ENCODE measurements around the gene KRTAP10-9. TPM values are rescaled to one million over a fixed set of nuclear protein-coding genes. Genes with fewer than 3 reads are reported as not detected.

KRTAP10-9 gene
- total and polyA plus RNA-seq, 11 donors, result not detected

DNA sequence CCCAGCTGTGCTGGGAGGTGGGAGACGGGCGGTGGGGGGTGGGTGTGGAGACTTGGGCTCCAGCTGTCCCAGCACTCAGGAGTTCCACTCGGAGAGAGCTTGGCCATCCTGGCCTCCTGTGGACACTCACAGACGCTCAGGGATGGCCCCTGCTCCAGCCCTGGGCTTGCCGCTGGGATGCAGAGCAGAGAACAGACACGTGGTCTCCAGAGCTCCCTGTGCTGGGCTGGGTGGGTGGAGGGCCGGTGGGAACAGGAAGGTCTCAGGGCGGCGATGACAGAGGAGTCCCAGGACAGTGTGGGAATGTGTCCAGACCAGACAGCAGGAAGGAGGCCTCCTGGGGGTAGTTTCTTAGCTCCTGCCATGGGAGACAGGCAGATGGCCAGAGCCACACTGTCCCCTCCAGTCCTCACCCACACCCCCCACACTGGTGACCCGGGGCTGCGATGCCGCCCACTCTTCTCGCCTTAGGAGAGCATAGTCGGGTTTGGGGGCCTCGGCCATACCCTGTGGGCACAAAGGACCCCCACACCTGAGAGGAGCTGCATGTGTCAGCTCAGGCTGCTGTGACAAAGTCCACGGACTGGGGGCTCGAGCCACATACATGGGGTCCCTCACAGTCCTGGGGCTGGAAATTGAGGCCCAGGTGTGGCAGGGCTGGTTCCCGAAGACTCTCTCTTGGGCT, 2.0 kb downstream of the KRTAP10-9 start:
- intact Hi-C loops (cut with DNase I), result loop anchor here in 1 of 10 donors (10.0 kb wide), 1 partner anchor 86 kb away; the partner anchor contains the start of gene TSPEAR
- DNase-seq (no peak), ATAC-seq (peak in 3 of 4 donors; percentile 44 to 74 (median 65))
- H3K4me3 ChIP-seq, result no peak overlapping the region
- no peaks in the 10 kb centered on the region for H3K36me3 ChIP-seq
- H3K4me1 ChIP-seq, result peaks cover 0 to 29% (median 0%) of the 10 kb centered on the region in 12 donors
- H3K27ac ChIP-seq, result no peak overlapping the region
- peaks cover 0 to 26% (median 0%) of the 10 kb centered on the region in 9 donors for H3K27me3 ChIP-seq
- peaks cover 0 to 45% (median 26%) of the 10 kb centered on the region in 12 donors for H3K9me3 ChIP-seq
- WGBS, 4 donors, result 49 to 58% (median 53%) methylated on average over 13 to 18 of the region's 18 CpGs
- TF ChIP-seq POLR2A (IDR thresholded peaks at IDR 0.05), result no peak
- TF ChIP-seq, protein P1, sequence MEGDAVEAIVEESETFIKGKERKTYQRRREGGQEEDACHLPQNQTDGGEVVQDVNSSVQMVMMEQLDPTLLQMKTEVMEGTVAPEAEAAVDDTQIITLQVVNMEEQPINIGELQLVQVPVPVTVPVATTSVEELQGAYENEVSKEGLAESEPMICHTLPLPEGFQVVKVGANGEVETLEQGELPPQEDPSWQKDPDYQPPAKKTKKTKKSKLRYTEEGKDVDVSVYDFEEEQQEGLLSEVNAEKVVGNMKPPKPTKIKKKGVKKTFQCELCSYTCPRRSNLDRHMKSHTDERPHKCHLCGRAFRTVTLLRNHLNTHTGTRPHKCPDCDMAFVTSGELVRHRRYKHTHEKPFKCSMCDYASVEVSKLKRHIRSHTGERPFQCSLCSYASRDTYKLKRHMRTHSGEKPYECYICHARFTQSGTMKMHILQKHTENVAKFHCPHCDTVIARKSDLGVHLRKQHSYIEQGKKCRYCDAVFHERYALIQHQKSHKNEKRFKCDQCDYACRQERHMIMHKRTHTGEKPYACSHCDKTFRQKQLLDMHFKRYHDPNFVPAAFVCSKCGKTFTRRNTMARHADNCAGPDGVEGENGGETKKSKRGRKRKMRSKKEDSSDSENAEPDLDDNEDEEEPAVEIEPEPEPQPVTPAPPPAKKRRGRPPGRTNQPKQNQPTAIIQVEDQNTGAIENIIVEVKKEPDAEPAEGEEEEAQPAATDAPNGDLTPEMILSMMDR (IDR thresholded peaks at IDR 0.05), result no peak

DNA sequence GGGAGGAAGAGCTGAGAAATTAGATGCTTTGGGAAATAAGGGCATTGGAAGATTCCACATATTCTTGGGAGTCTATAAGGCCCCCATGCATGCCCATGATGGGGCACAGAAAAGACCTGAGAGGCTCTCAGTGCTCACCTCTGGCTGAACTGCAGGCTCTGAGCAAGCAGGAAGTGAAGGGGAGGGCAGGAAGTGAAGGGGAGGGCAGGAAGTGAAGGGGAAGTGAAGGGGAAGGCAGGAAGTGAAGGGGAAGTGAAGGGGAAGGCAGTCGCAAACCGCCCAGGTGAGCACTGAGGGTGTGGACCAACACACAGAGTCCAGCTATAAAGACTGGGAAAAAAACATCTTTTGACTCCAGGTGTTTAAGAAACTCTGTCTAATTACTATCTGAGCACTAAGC, 3.5 kb downstream of the KRTAP10-9 start:
- intact Hi-C loops (cut with DNase I), result no loop called here
- Histone ChIP-seq H3K27me3 (peaks cover 0 to 26% (median 0%) of the 10 kb centered on the region in 9 donors), H3K4me1 (peaks cover 0 to 28% (median 0%) of the 10 kb centered on the region in 12 donors), H3K27ac (no peak overlapping the region), H3K4me3 (no peak overlapping the region), H3K9me3 (peaks cover 0 to 36% (median 21%) of the 10 kb centered on the region in 12 donors), H3K36me3 (no peaks in the 10 kb centered on the region)
- TF ChIP-seq POLR2A (IDR thresholded peaks at IDR 0.05), result no peak
- TF ChIP-seq, protein P1 (IDR thresholded peaks at IDR 0.05), result no peak
- no peak for DNase-seq
- WGBS, 4 donors, result 59 to 78% (median 70%) methylated on average over 2 of the region's 2 CpGs
- no peak for ATAC-seq

DNA sequence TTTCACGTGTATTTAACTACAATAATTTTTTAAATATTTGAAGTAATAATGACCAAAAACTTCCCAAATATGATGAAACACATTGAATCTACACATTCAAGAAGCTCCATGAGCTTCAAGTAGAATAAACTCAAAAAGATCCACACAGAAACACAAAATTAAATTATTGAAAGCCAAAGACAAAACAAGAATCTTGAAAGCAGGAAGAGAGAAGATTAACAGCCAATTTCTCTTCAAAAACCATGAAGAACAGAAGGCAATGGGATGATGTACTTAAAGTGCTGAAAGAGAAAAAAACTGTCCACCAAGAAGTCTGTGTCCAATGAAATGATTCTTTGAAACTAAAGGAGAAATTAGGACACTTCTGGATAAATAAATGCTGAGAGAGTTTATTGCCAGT, 5.2 kb downstream of the KRTAP10-9 start:
- Histone ChIP-seq H3K27ac (no peak overlapping the region), H3K4me1 (peaks cover 0 to 14% (median 0%) of the 10 kb centered on the region in 12 donors), H3K9me3 (peaks cover 0 to 36% (median 21%) of the 10 kb centered on the region in 12 donors), H3K27me3 (peaks cover 0 to 27% (median 0%) of the 10 kb centered on the region in 9 donors), H3K4me3 (no peak overlapping the region), H3K36me3 (no peaks in the 10 kb centered on the region)
- WGBS, 4 donors, result 89 to 95% (median 93%) methylated on average over 1 of the region's 1 CpG
- DNase-seq (no peak), ATAC-seq (no peak)
- TF ChIP-seq, protein P1 (IDR thresholded peaks at IDR 0.05), result no peak
- TF ChIP-seq POLR2A (IDR thresholded peaks at IDR 0.05), result no peak
- intact Hi-C loops (cut with DNase I), result no loop called here

DNA sequence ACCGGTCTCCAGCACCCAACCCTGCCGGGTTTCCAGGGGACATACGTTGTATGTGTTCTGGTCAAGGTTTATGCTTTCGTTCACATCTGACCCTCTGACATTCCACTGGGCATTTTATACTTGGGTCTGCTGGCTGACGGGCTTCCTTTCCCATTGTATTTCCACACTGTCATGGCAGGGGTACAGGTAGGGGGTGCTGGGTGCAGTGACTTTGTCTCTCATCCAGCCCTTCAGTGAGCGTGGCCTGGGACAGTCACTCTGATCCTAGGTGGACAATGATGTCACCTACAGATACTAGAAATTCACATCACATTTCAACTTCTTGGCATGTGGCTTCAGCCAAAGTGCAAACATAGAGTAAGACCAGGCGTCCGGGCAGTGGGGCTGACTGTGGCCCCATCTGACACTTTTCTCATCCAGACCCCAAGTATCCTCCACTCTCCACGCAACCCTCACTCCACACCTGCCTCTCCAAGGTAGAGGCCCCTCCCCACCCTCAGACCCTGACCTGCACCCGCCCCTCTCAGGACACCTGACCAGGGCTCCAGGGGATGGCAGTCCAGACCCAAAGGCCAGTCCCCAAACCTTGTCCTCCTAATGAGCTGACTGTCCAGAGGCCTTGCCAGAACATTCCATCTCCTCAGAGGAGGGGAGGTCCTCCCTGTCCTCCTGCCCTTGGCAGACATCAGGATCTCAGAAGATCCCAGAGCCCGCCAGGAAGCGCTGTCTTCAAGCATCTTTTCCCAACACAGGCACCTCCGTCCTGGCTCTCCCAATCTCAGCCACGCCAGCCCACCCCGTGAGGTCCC, 9.5 kb downstream of the KRTAP10-9 start:
- 76 to 86% (median 83%) methylated on average over 15 of the region's 15 CpGs for WGBS, 4 donors
- Histone ChIP-seq H3K36me3 (no peaks in the 10 kb centered on the region), H3K9me3 (peaks cover 0 to 32% (median 13%) of the 10 kb centered on the region in 12 donors), H3K4me1 (no peaks in the 10 kb centered on the region), H3K4me3 (no peak overlapping the region), H3K27me3 (peaks cover 0 to 21% (median 0%) of the 10 kb centered on the region in 9 donors), H3K27ac (no peak overlapping the region)
- no peak for DNase-seq
- intact Hi-C loops (cut with DNase I), result no loop called here
- TF ChIP-seq POLR2A (IDR thresholded peaks at IDR 0.05), result no peak
- TF ChIP-seq, protein P1 (IDR thresholded peaks at IDR 0.05), result no peak
- peak in 2 of 4 donors; percentile 10 to 27 for ATAC-seq

All from heart left ventricle (tissue), 16 donors.